GM23338 (cell line): Measurements from ENCODE around the gene ADRA2A. TPM values are rescaled to one million over a fixed set of nuclear protein-coding genes. Genes with fewer than 3 reads are reported as not detected.

Experiments
- ATAC-seq: fragments of 200-7000 bp; cut with Tn5 transposase; 3 replicates; pipeline ENCODE4 v1.9.1; 2020
- DNase-seq: peaks from one replicate; pipeline ENCODE4 v3.0.0-alpha.2; 2015; ENCODE audit warnings: low spot score
- H2AFZ ChIP-seq: fragments of 200-600 bp; sonication (generic); 2 replicates; pipeline ENCODE4 v1.8.0; 2016; ENCODE audit warnings: antibody characterized with exemption, mild to moderate bottlenecking, moderate library complexity
- H3F3A ChIP-seq: fragments of 200-600 bp; sonication (generic); replicated peaks from 2 replicates; pipeline ENCODE4 v1.8.0; 2017; ENCODE audit warnings: antibody characterized with exemption, mixed run types, low read depth
- H3K27ac ChIP-seq: fragments of 200-600 bp; sonication (generic); 2 replicates; pipeline ENCODE4 v1.6.1; 2016; ENCODE audit warnings: low read depth
- H3K27me3 ChIP-seq: fragments of 200-600 bp; sonication (generic); 2 replicates; pipeline ENCODE4 v1.8.0; 2016; ENCODE audit warnings: mild to moderate bottlenecking, mixed run types, moderate library complexity; ENCODE audit not compliant: insufficient read depth
- H3K36me3 ChIP-seq: fragments of 200-600 bp; sonication (generic); 2 replicates; pipeline ENCODE4 v1.8.0; 2016; ENCODE audit warnings: mild to moderate bottlenecking; ENCODE audit not compliant: insufficient read depth
- H3K4me1 ChIP-seq: fragments of 200-600 bp; sonication (generic); 2 replicates; pipeline ENCODE4 v1.8.0; 2016; ENCODE audit warnings: mild to moderate bottlenecking, moderate library complexity; ENCODE audit not compliant: insufficient read depth
- H3K4me2 ChIP-seq: fragments of 200-600 bp; sonication (generic); 2 replicates; pipeline ENCODE4 v1.7.1; 2017; ENCODE audit warnings: mixed run types
- H3K4me3 ChIP-seq: fragments of 200-600 bp; sonication (generic); 2 replicates; pipeline ENCODE4 v1.6.1; 2016; ENCODE audit warnings: mixed run types
- H3K79me2 ChIP-seq: fragments of 200-600 bp; sonication (generic); replicated peaks from 2 replicates; pipeline ENCODE4 v1.8.0; 2017; ENCODE audit warnings: mild to moderate bottlenecking; ENCODE audit not compliant: insufficient read depth
- H3K9me2 ChIP-seq: fragments of 200-600 bp; sonication (generic); 2 replicates; pipeline ENCODE4 v1.8.0; 2017; ENCODE audit not compliant: insufficient read depth
- H4K20me1 ChIP-seq: fragments of 200-600 bp; sonication (generic); replicated peaks from 2 replicates; pipeline ENCODE4 v1.8.0; 2017; ENCODE audit warnings: mild to moderate bottlenecking; ENCODE audit not compliant: insufficient read depth
- H3K27ac Mint-ChIP-seq: 2 replicates; pipeline ENCODE4 v1.8.0; 2020; ENCODE audit warnings: inconsistent platforms, mild to moderate bottlenecking, moderate library complexity, mixed read lengths
- H3K27me3 Mint-ChIP-seq: 3 replicates; pipeline ENCODE4 v1.8.0; 2022; ENCODE audit warnings: low read depth, mild to moderate bottlenecking, moderate library complexity, mixed read lengths, inconsistent platforms; ENCODE audit not compliant: insufficient read depth, poor library complexity
- H3K36me3 Mint-ChIP-seq: 3 replicates; pipeline ENCODE4 v1.8.0; 2021; ENCODE audit warnings: low read depth, mild to moderate bottlenecking, inconsistent platforms, moderate library complexity, mixed read lengths
- H3K4me1 Mint-ChIP-seq: 3 replicates; pipeline ENCODE4 v1.8.0; 2020; ENCODE audit warnings: mild to moderate bottlenecking, inconsistent platforms, mixed read lengths
- H3K4me3 Mint-ChIP-seq: 3 replicates; pipeline ENCODE4 v1.8.0; 2021; ENCODE audit warnings: moderate library complexity, mild to moderate bottlenecking, inconsistent platforms, mixed read lengths
- H3K9me3 Mint-ChIP-seq: 3 replicates; pipeline ENCODE4 v1.8.0; 2020; ENCODE audit warnings: moderate library complexity, mild to moderate bottlenecking, inconsistent platforms, mixed read lengths
- CREB1 ChIP-seq: fragments of 250-450 bp; sonication (Bioruptor Pico); IDR thresholded peaks from 2 replicates; pipeline ENCODE4 v1.5.0; 2020; ENCODE audit warnings: low read depth, mild to moderate bottlenecking, moderate library complexity
- EZH2 ChIP-seq: fragments of 200-600 bp; sonication (generic); IDR thresholded peaks from one replicate; pipeline ENCODE4 v1.8.0; 2017; ENCODE audit warnings: antibody characterized with exemption, mild to moderate bottlenecking, low read depth; ENCODE audit not compliant: unreplicated experiment
- EZH2phosphoT487 ChIP-seq: fragments of 200-600 bp; sonication (generic); IDR thresholded peaks from one replicate; pipeline ENCODE4 v1.8.1; 2018; ENCODE audit warnings: antibody characterized with exemption; ENCODE audit not compliant: unreplicated experiment
- JUNB ChIP-seq: IDR thresholded peaks from one replicate; pipeline ENCODE4 v1.6.1; 2016; ENCODE audit warnings: antibody characterized with exemption; ENCODE audit not compliant: unreplicated experiment
- NANOG ChIP-seq: IDR thresholded peaks from 2 replicates; pipeline ENCODE4 v1.6.1; 2016; ENCODE audit warnings: antibody characterized with exemption, borderline replicate concordance
- POLR2AphosphoS5 ChIP-seq: IDR thresholded peaks from 2 replicates; pipeline ENCODE4 v1.6.1; 2016; ENCODE audit warnings: antibody characterized with exemption, low read depth
- STAT1 ChIP-seq: IDR thresholded peaks from one replicate; pipeline ENCODE4 v1.6.1; 2016; ENCODE audit warnings: antibody characterized with exemption; ENCODE audit not compliant: unreplicated experiment
- ZNF114 ChIP-seq: fragments of 250-450 bp; sonication (Bioruptor Pico); IDR thresholded peaks from 2 replicates; pipeline ENCODE4 v1.5.0; 2020; ENCODE audit warnings: mild to moderate bottlenecking, moderate library complexity
- ZNF331 ChIP-seq: fragments of 250-450 bp; sonication (Bioruptor Pico); IDR thresholded peaks from 2 replicates; pipeline ENCODE4 v1.5.0; 2020; ENCODE audit warnings: low read depth, mild to moderate bottlenecking, moderate library complexity
- polyA plus RNA-seq: library from polyadenylated mRNA; unstranded; fragments of >200 nt; fragmentation: Nextera tagmentation; extraction: Ambion mirVana; gene quantifications from 2 replicates; pipeline ENCODE4 v1.2.1, GENCODE V29; 2016
- total RNA-seq: library from RNA; depleted of rRNA; stranded (reverse); fragments of >200 nt; shearing (Covaris generic); gene quantifications from 2 replicates; pipeline ENCODE4 v1.2.3, GENCODE V29; 2014
- TF ChIP-seq, protein P1 (sequence below): IDR thresholded peaks from 2 replicates; pipeline ENCODE4 v1.6.1; 2016; ENCODE audit warnings: antibody characterized with exemption
- TF ChIP-seq, protein P2 (sequence below), 2 experiments: fragments of 200-600 bp in 1 of 2; sonication (generic) in 1 of 2; conservative IDR thresholded peaks; 2 replicates each; pipeline versions ENCODE4 v1.5.1 to v1.6.1; 2016 to 2017; ENCODE audit warnings: antibody characterized with exemption in 2 of 2, low read depth in 2 of 2, mild to moderate bottlenecking in 2 of 2, moderate library complexity in 1 of 2
- TF ChIP-seq, protein P3 (sequence below): fragments of 250-450 bp; sonication (Bioruptor Pico); IDR thresholded peaks from 2 replicates; pipeline ENCODE4 v1.5.0; 2020; ENCODE audit warnings: mild to moderate bottlenecking, moderate library complexity
- TF ChIP-seq, protein P4 (sequence below): IDR thresholded peaks from one replicate; pipeline ENCODE4 v1.6.1; 2018; ENCODE audit warnings: antibody characterized with exemption; ENCODE audit not compliant: unreplicated experiment

The ADRA2A gene
- total and polyA plus RNA-seq, 2 experiments from 2014 or later: 0.60 to 2.5 TPM

DNA sequence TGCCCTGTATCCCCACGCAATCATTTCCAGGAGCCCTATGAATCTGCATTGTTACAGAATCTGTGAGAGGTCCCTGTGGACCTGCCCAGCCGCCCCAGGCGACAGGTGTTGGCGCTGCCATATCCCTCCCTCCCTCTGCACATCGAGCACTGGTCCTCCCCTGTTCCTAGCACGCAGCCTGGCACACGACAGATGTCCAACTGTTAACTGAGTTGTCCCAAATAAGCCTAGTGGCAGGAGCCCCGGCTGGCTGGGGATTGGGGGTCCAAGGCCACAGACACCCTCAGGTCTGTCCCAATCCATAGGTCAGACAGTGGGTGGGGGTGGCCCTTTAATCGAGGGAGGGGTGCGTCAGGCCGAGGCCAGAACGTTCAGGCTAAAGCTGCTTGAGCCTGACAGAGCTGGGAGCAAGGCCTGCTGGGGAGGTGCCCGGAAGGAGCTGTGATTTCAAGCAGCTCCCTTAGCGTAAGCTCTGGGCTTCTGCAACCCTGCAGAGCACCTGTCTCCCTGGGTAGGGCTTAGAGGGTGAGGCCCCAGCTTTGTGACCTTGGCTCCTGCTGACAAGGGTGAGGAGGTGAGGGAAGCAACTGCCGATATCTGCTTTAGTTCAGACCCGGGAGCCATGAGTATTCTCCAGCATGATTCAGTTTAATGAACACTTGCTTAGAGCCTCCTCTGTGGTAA lies 40.1 kb downstream of the ADRA2A start:
- Histone ChIP-seq H3K27ac (no peak overlapping the region), H4K20me1 (no peaks in the 10 kb centered on the region), H3K9me2 (peaks cover 10% of the 10 kb centered on the region; the same call in 1 of the 2 replicates), H3F3A (no peaks in the 10 kb centered on the region), H2AFZ (no peak overlapping the region), H3K4me2 (no peak overlapping the region), H3K4me1 (no peaks in the 10 kb centered on the region), H3K79me2 (no peaks in the 10 kb centered on the region), H3K36me3 (no peaks in the 10 kb centered on the region), H3K27me3 (no peaks in the 10 kb centered on the region), H3K4me3 (no peak overlapping the region)
- no peaks in the 10 kb centered on the region for H3K27me3 Mint-ChIP-seq
- no peaks in the 10 kb centered on the region; the same call in 2 of the 3 replicates for H3K9me3 Mint-ChIP-seq
- ATAC-seq (no peak), DNase-seq (no peak)
- H3K4me1 Mint-ChIP-seq: no peaks in the 10 kb centered on the region
- TF ChIP-seq, protein P1, sequence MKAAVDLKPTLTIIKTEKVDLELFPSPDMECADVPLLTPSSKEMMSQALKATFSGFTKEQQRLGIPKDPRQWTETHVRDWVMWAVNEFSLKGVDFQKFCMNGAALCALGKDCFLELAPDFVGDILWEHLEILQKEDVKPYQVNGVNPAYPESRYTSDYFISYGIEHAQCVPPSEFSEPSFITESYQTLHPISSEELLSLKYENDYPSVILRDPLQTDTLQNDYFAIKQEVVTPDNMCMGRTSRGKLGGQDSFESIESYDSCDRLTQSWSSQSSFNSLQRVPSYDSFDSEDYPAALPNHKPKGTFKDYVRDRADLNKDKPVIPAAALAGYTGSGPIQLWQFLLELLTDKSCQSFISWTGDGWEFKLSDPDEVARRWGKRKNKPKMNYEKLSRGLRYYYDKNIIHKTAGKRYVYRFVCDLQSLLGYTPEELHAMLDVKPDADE: no peak
- no peak for TF ChIP-seq STAT1
- TF ChIP-seq EZH2: no peak
- TF ChIP-seq, protein P2, sequence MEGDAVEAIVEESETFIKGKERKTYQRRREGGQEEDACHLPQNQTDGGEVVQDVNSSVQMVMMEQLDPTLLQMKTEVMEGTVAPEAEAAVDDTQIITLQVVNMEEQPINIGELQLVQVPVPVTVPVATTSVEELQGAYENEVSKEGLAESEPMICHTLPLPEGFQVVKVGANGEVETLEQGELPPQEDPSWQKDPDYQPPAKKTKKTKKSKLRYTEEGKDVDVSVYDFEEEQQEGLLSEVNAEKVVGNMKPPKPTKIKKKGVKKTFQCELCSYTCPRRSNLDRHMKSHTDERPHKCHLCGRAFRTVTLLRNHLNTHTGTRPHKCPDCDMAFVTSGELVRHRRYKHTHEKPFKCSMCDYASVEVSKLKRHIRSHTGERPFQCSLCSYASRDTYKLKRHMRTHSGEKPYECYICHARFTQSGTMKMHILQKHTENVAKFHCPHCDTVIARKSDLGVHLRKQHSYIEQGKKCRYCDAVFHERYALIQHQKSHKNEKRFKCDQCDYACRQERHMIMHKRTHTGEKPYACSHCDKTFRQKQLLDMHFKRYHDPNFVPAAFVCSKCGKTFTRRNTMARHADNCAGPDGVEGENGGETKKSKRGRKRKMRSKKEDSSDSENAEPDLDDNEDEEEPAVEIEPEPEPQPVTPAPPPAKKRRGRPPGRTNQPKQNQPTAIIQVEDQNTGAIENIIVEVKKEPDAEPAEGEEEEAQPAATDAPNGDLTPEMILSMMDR (conservative IDR thresholded peaks at IDR 0.05; ENCODE audit: low read depth in 2 of 2): no peak
- TF ChIP-seq EZH2phosphoT487: no peak
- no peak for TF ChIP-seq POLR2AphosphoS5
- TF ChIP-seq, protein P3, sequence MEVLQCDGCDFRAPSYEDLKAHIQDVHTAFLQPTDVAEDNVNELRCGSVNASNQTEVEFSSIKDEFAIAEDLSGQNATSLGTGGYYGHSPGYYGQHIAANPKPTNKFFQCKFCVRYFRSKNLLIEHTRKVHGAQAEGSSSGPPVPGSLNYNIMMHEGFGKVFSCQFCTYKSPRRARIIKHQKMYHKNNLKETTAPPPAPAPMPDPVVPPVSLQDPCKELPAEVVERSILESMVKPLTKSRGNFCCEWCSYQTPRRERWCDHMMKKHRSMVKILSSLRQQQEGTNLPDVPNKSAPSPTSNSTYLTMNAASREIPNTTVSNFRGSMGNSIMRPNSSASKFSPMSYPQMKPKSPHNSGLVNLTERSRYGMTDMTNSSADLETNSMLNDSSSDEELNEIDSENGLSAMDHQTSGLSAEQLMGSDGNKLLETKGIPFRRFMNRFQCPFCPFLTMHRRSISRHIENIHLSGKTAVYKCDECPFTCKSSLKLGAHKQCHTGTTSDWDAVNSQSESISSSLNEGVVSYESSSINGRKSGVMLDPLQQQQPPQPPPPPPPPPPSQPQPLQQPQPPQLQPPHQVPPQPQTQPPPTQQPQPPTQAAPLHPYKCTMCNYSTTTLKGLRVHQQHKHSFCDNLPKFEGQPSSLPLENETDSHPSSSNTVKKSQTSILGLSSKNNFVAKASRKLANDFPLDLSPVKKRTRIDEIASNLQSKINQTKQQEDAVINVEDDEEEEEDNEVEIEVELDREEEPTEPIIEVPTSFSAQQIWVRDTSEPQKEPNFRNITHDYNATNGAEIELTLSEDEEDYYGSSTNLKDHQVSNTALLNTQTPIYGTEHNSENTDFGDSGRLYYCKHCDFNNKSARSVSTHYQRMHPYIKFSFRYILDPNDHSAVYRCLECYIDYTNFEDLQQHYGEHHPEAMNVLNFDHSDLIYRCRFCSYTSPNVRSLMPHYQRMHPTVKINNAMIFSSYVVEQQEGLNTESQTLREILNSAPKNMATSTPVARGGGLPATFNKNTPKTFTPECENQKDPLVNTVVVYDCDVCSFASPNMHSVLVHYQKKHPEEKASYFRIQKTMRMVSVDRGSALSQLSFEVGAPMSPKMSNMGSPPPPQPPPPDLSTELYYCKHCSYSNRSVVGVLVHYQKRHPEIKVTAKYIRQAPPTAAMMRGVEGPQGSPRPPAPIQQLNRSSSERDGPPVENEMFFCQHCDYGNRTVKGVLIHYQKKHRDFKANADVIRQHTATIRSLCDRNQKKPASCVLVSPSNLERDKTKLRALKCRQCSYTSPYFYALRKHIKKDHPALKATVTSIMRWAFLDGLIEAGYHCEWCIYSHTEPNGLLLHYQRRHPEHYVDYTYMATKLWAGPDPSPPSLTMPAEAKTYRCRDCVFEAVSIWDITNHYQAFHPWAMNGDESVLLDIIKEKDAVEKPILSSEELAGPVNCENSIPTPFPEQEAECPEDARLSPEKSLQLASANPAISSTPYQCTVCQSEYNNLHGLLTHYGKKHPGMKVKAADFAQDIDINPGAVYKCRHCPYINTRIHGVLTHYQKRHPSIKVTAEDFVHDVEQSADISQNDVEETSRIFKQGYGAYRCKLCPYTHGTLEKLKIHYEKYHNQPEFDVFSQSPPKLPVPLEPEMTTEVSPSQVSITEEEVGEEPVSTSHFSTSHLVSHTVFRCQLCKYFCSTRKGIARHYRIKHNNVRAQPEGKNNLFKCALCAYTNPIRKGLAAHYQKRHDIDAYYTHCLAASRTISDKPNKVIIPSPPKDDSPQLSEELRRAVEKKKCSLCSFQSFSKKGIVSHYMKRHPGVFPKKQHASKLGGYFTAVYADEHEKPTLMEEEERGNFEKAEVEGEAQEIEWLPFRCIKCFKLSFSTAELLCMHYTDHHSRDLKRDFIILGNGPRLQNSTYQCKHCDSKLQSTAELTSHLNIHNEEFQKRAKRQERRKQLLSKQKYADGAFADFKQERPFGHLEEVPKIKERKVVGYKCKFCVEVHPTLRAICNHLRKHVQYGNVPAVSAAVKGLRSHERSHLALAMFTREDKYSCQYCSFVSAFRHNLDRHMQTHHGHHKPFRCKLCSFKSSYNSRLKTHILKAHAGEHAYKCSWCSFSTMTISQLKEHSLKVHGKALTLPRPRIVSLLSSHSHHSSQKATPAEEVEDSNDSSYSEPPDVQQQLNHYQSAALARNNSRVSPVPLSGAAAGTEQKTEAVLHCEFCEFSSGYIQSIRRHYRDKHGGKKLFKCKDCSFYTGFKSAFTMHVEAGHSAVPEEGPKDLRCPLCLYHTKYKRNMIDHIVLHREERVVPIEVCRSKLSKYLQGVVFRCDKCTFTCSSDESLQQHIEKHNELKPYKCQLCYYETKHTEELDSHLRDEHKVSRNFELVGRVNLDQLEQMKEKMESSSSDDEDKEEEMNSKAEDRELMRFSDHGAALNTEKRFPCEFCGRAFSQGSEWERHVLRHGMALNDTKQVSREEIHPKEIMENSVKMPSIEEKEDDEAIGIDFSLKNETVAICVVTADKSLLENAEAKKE: no peak
- no peak for TF ChIP-seq NANOG
- no peak for TF ChIP-seq ZNF331 (CRISPR knock-in tag)
- no peak for TF ChIP-seq ZNF114 (CRISPR knock-in tag)
- TF ChIP-seq CREB1 (CRISPR knock-in tag): no peak
- TF ChIP-seq JUNB: no peak
- TF ChIP-seq, protein P4, sequence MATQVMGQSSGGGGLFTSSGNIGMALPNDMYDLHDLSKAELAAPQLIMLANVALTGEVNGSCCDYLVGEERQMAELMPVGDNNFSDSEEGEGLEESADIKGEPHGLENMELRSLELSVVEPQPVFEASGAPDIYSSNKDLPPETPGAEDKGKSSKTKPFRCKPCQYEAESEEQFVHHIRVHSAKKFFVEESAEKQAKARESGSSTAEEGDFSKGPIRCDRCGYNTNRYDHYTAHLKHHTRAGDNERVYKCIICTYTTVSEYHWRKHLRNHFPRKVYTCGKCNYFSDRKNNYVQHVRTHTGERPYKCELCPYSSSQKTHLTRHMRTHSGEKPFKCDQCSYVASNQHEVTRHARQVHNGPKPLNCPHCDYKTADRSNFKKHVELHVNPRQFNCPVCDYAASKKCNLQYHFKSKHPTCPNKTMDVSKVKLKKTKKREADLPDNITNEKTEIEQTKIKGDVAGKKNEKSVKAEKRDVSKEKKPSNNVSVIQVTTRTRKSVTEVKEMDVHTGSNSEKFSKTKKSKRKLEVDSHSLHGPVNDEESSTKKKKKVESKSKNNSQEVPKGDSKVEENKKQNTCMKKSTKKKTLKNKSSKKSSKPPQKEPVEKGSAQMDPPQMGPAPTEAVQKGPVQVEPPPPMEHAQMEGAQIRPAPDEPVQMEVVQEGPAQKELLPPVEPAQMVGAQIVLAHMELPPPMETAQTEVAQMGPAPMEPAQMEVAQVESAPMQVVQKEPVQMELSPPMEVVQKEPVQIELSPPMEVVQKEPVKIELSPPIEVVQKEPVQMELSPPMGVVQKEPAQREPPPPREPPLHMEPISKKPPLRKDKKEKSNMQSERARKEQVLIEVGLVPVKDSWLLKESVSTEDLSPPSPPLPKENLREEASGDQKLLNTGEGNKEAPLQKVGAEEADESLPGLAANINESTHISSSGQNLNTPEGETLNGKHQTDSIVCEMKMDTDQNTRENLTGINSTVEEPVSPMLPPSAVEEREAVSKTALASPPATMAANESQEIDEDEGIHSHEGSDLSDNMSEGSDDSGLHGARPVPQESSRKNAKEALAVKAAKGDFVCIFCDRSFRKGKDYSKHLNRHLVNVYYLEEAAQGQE: no peak
- H3K4me3 Mint-ChIP-seq: no peak overlapping the region
- H3K27ac Mint-ChIP-seq: no peak overlapping the region
- H3K36me3 Mint-ChIP-seq: no peaks in the 10 kb centered on the region
